ENCODE data around the gene KIF22. TPM values are rescaled to one million over a fixed set of nuclear protein-coding genes. Genes with fewer than 3 reads are reported as not detected.
A peak's percentile ranks its signal among the peaks of the same experiment; 100 is the strongest.
"Not testable (repeated sequence)": the region's sequence is repeated elsewhere in the genome, so short reads cannot be mapped to it uniquely, and the experiment has no call there.

KIF22 gene
- polyA plus RNA-seq, 2 donors, result 43.3 to 57.9 TPM

DNA sequence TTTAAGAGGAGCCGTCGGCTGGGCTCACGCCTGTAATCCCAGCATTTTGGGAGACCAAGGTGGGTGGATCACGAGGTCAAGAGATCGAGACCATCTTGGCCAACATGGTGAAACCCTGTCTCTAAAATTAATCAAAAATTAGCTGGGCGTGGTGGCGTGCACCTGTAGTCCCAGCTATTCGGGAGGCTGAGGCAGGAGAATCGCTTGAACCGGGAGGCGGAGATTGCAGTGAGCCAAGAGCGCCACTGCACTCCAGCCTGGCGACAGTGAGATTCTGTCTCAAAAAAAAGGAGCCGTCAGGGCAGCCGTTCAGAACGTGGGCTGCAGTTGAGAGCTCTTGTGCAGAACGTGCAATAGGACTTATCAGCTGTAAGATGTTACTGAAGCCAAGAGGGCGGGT lies 2.6 kb downstream of the KIF22 start:
- not testable (repeated sequence) for H3K36me3 ChIP-seq (ENCODE audit: control insufficient read depth in 2 of 2, insufficient read depth in 2 of 2, low read length in 1 of 2); H3K9me3 ChIP-seq (ENCODE audit: control insufficient read depth in 2 of 2, insufficient read depth in 1 of 2, low read depth in 1 of 2, low read length in 1 of 2); H3K27ac ChIP-seq (ENCODE audit: low read depth in 2 of 2, low read length in 1 of 2); H3K4me1 ChIP-seq (ENCODE audit: control insufficient read depth in 2 of 2, insufficient read depth in 2 of 2, low read length in 1 of 2); H3K27me3 ChIP-seq (ENCODE audit: control insufficient read depth in 1 of 2, insufficient read depth in 2 of 2, low read length in 2 of 2); H3K4me3 ChIP-seq (ENCODE audit: low read depth in 1 of 2, low read length in 2 of 2)
- 91% methylated on average over 18 of the region's 18 CpGs for WGBS, 2 donors

DNA sequence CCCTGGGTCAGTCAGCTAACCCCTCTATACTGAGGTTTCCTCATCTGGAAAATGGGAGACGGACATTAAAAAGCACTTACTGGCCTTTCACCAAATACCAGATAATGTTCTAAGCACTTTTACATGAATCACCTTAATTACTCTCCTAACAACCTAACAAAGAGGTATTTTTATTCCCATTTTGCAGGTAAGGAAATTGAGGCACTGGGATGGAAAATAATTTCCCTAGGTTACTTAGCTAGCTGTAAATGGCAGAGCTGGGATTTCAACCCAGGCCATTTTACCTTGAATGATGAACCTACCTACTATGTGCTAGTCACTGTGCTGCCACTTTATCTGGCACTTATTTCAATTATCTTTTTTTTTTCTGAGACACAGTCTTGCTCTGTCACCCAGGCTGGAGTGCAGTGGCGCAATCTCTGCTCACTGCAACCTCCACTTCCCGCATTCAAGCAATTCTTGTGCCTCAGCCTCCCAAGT lies 3.7 kb downstream of the KIF22 start:
- no peak overlapping the region for H3K4me3 ChIP-seq (ENCODE audit: low read depth in 1 of 2, low read length in 2 of 2)
- peaks cover 9 to 13% of the 10 kb centered on the region in 2 donors for H3K36me3 ChIP-seq (ENCODE audit: control insufficient read depth in 2 of 2, insufficient read depth in 2 of 2, low read length in 1 of 2)
- H3K27ac ChIP-seq (ENCODE audit: low read depth in 2 of 2, low read length in 1 of 2), result no peak overlapping the region
- peaks cover 0 to 6% of the 10 kb centered on the region in 2 donors for H3K4me1 ChIP-seq (ENCODE audit: control insufficient read depth in 2 of 2, insufficient read depth in 2 of 2, low read length in 1 of 2)
- WGBS, 2 donors, result 97 to 99% methylated on average over 3 of the region's 3 CpGs
- H3K9me3 ChIP-seq (ENCODE audit: control insufficient read depth in 2 of 2, insufficient read depth in 1 of 2, low read depth in 1 of 2, low read length in 1 of 2), result no peaks in the 10 kb centered on the region
- no peaks in the 10 kb centered on the region for H3K27me3 ChIP-seq (ENCODE audit: control insufficient read depth in 1 of 2, insufficient read depth in 2 of 2, low read length in 2 of 2)

DNA sequence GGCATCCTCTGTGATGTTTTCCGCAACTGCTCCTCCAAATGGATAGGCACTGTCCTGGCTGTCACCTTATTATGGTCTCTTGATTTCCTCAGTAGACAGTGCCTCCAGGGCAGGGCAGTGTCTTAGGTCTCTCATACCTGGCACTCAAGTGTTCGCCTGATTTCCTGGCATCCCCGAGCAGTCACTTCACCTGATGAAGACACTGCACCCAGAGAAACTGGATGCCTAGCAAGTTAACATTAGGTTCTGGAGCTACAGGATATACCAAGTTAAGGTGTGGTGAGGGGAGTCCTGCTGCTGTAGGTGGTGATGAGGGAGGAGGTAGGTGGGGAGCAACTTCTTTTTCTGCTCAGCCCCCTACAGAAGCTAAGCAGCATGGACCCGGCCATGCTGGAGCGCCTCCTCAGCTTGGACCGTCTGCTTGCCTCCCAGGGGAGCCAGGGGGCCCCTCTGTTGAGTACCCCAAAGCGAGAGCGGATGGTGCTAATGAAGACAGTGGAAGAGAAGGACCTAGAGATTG lies 11.9 kb downstream of the KIF22 start:
- 92 to 95% methylated on average over 8 of the region's 8 CpGs for WGBS, 2 donors
- H3K9me3 ChIP-seq (ENCODE audit: control insufficient read depth in 2 of 2, insufficient read depth in 1 of 2, low read depth in 1 of 2, low read length in 1 of 2), result no peaks in the 10 kb centered on the region
- H3K27ac ChIP-seq (ENCODE audit: low read depth in 2 of 2, low read length in 1 of 2), result no peak overlapping the region
- no peak overlapping the region for H3K4me3 ChIP-seq (ENCODE audit: low read depth in 1 of 2, low read length in 2 of 2)
- peaks cover 0 to 3% of the 10 kb centered on the region in 2 donors for H3K4me1 ChIP-seq (ENCODE audit: control insufficient read depth in 2 of 2, insufficient read depth in 2 of 2, low read length in 1 of 2)
- no peaks in the 10 kb centered on the region for H3K27me3 ChIP-seq (ENCODE audit: control insufficient read depth in 1 of 2, insufficient read depth in 2 of 2, low read length in 2 of 2)
- H3K36me3 ChIP-seq (ENCODE audit: control insufficient read depth in 2 of 2, insufficient read depth in 2 of 2, low read length in 1 of 2), result peaks cover 17 to 18% of the 10 kb centered on the region in 2 donors

DNA sequence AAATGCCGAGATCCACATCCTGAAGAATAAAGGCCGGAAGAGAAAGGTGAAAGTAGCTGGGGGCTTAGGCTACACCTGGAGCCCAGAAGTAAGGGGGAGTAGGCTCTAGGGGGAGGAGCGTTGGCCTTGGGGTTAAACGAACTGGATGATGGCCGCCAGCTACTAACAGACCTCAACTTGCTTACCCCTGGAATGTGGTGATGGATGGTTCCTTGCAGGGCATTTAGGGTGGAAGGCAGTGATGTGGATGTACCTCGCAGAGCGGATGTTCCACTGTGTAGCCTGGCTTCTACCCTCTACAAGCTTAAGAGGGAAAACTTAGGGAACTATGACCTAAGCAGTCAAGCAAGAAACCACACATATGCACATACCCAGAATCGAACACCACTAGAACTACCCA lies 13.5 kb downstream of the KIF22 start:
- Histone ChIP-seq H3K4me1 (ENCODE audit: control insufficient read depth in 2 of 2, insufficient read depth in 2 of 2, low read length in 1 of 2) (peaks cover 0 to 16% of the 10 kb centered on the region in 2 donors), H3K9me3 (ENCODE audit: control insufficient read depth in 2 of 2, insufficient read depth in 1 of 2, low read depth in 1 of 2, low read length in 1 of 2) (no peaks in the 10 kb centered on the region), H3K36me3 (ENCODE audit: control insufficient read depth in 2 of 2, insufficient read depth in 2 of 2, low read length in 1 of 2) (peaks cover 15 to 21% of the 10 kb centered on the region in 2 donors), H3K27ac (ENCODE audit: low read depth in 2 of 2, low read length in 1 of 2) (peak overlapping the region in 1 of 2 donors; percentile 58), H3K4me3 (ENCODE audit: low read depth in 1 of 2, low read length in 2 of 2) (no peak overlapping the region), H3K27me3 (ENCODE audit: control insufficient read depth in 1 of 2, insufficient read depth in 2 of 2, low read length in 2 of 2) (no peaks in the 10 kb centered on the region)
- 68 to 72% methylated on average over 8 of the region's 8 CpGs for WGBS, 2 donors

DNA sequence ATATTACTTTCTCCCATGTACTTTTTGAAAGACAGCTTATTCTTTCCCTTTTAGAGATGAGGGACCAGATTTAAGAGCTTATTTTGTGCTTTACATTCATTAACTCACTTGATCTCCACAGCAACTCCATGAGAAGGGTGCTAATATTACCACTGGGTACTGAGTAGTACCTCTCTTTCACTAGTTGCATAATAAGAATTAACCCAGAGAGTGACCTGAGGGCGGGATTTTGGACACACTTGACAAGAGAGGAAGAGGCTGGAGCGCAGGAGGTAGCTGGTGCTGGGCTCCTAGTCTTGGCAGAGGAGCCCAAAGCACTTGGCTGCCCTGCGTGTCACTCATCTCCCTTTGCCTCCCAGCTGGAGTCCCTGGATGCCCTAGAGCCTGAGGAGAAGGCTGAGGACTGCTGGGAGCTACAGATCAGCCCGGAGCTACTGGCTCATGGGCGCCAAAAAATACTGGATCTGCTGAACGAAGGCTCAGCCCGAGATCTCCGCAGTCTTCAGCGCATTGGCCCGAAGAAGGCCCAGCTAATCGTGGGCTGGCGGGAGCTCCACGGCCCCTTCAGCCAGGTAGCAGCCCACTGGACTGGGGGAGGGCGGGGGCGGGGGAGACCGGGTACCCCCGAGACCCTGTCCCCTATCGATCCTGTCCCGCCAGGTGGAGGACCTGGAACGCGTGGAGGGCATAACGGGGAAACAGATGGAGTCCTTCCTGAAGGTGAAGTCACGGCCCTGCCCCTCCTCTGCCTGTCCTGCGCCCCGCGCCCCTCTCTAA lies 14.1 kb downstream of the KIF22 start:
- H3K9me3 ChIP-seq (ENCODE audit: control insufficient read depth in 2 of 2, insufficient read depth in 1 of 2, low read depth in 1 of 2, low read length in 1 of 2), result no peaks in the 10 kb centered on the region
- peaks cover 0 to 18% of the 10 kb centered on the region in 2 donors for H3K4me1 ChIP-seq (ENCODE audit: control insufficient read depth in 2 of 2, insufficient read depth in 2 of 2, low read length in 1 of 2)
- 3 to 6% methylated on average over 19 to 26 of the region's 26 CpGs for WGBS, 2 donors
- H3K27ac ChIP-seq (ENCODE audit: low read depth in 2 of 2, low read length in 1 of 2), result peak overlapping the region; percentile 97 to 98
- H3K27me3 ChIP-seq (ENCODE audit: control insufficient read depth in 1 of 2, insufficient read depth in 2 of 2, low read length in 2 of 2), result no peaks in the 10 kb centered on the region
- peak overlapping the region; percentile 64 to 89 for H3K4me3 ChIP-seq (ENCODE audit: low read depth in 1 of 2, low read length in 2 of 2)
- H3K36me3 ChIP-seq (ENCODE audit: control insufficient read depth in 2 of 2, insufficient read depth in 2 of 2, low read length in 1 of 2), result peaks cover 9 to 19% of the 10 kb centered on the region in 2 donors

DNA sequence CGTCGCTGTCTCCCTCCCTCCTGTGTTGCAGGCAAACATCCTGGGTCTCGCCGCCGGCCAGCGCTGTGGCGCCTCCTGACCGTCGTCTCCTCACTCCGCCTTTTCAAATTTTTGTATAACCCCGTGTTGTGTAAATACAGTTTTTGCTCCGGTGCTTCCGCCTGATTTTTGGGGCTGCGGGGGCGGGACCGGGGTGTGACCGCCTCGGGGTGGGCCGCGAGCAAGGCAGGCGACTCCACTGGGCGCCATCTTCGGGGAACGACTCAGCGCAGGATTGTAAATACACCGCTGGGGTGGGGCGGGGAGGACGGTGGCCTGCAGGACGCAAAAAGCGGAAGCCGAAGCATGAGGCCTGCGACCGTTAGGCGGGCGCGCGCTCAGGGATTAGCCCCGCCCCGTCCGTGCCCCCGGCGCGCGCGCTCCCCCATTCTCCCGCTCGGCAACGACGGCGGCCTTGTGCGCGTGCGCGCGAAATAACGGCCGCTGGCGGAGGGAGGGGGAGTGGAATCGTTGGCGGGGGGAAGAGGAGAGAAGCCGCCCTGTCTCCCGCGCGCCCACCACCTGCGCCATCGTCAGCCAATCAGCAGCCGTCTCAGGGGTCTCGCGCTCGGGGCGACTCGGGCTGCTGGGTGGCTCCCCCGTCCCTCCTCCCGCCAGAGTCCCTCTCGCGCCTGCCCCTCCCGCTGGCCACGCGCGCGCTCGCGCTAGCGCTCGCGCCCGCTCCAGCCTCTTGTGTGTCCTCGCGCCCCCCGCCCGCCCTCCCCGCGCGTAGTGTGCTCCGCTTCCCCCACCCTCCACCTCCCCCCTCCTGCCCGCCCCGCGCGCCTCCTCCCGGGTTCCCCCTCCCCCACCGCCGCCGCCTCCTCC lies 14.9 kb downstream of the KIF22 start:
- H3K27me3 ChIP-seq (ENCODE audit: control insufficient read depth in 1 of 2, insufficient read depth in 2 of 2, low read length in 2 of 2), result no peaks in the 10 kb centered on the region
- peak overlapping the region; percentile 98 for H3K27ac ChIP-seq (ENCODE audit: low read depth in 2 of 2, low read length in 1 of 2)
- H3K4me1 ChIP-seq (ENCODE audit: control insufficient read depth in 2 of 2, insufficient read depth in 2 of 2, low read length in 1 of 2), result peaks cover 3 to 22% of the 10 kb centered on the region in 2 donors
- H3K36me3 ChIP-seq (ENCODE audit: control insufficient read depth in 2 of 2, insufficient read depth in 2 of 2, low read length in 1 of 2), result peaks cover 4 to 20% of the 10 kb centered on the region in 2 donors
- no peaks in the 10 kb centered on the region for H3K9me3 ChIP-seq (ENCODE audit: control insufficient read depth in 2 of 2, insufficient read depth in 1 of 2, low read depth in 1 of 2, low read length in 1 of 2)
- 0 to 1% methylated on average over 71 to 96 of the region's 103 CpGs for WGBS, 2 donors
- H3K4me3 ChIP-seq (ENCODE audit: low read depth in 1 of 2, low read length in 2 of 2), result peak overlapping the region; percentile 64 to 89

DNA sequence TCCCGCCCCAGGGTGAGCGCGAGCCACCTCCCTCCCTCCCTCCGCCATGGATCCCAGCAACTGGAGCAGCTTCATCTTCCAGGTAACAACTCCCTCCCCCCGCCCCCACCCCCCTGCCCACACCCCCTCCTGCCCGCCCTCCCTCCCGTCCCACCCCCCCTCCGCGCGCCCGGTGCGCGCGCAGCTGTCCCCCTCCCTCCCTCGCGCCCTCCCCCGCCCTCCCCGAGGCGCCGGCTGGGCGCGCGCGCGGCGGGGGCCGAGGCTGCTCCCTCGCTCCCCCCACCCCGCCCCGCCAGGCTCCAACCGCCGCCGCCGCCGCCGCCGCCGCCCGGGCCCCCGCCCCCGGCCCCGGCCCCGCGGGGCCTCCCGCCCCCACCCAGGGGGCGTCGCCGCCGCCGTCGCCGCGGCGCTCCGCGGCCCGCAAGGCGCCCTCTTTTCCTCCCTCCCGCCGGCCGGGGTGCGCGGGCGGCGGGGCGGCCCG lies 15.6 kb downstream of the KIF22 start, which contains the start of gene MAZ:
Gene MAZ (plus strand): TSS at position 431 of the 481 bp plus-strand sequence. CDS start 173 bp downstream, outside the sequence.
- Histone ChIP-seq H3K4me3 (ENCODE audit: low read depth in 1 of 2, low read length in 2 of 2) (peak within 1 kb of the TSS; percentile 64 to 89), H3K36me3 (ENCODE audit: control insufficient read depth in 2 of 2, insufficient read depth in 2 of 2, low read length in 1 of 2) (peaks cover 4 to 20% of the 10 kb centered on the region in 2 donors), H3K4me1 (ENCODE audit: control insufficient read depth in 2 of 2, insufficient read depth in 2 of 2, low read length in 1 of 2) (peaks cover 5 to 26% of the 10 kb centered on the region in 2 donors), H3K27ac (ENCODE audit: low read depth in 2 of 2, low read length in 1 of 2) (peak within 1 kb of the TSS; percentile 98), H3K27me3 (ENCODE audit: control insufficient read depth in 1 of 2, insufficient read depth in 2 of 2, low read length in 2 of 2) (no peaks in the 10 kb centered on the region), H3K9me3 (ENCODE audit: control insufficient read depth in 2 of 2, insufficient read depth in 1 of 2, low read depth in 1 of 2, low read length in 1 of 2) (no peaks in the 10 kb centered on the region)
- whole genome bisulfite sequencing, 2 donors, result 0 to 1% methylated on average over 5 to 43 of the region's 67 CpGs

DNA sequence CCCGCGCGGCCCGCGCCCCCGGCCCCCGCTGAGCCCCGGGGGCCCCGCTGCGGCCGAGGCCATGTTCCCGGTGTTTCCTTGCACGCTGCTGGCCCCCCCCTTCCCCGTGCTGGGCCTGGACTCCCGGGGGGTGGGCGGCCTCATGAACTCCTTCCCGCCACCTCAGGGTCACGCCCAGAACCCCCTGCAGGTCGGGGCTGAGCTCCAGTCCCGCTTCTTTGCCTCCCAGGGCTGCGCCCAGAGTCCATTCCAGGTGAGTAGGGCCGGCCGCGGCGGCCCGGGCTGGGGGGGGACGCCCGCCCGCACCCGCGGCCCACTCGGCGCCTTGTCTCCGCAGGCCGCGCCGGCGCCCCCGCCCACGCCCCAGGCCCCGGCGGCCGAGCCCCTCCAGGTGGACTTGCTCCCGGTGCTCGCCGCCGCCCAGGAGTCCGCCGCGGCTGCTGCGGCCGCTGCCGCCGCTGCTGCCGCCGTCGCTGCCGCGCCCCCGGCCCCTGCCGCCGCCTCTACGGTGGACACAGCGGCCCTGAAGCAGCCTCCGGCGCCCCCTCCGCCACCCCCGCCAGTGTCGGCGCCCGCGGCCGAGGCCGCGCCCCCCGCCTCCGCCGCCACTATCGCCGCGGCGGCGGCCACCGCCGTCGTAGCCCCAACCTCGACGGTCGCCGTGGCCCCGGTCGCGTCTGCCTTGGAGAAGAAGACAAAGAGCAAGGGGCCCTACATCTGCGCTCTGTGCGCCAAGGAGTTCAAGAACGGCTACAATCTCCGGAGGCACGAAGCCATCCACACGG lies 16.3 kb downstream of the KIF22 start:
- Histone ChIP-seq H3K27ac (ENCODE audit: low read depth in 2 of 2, low read length in 1 of 2) (peak overlapping the region; percentile 94), H3K4me1 (ENCODE audit: control insufficient read depth in 2 of 2, insufficient read depth in 2 of 2, low read length in 1 of 2) (peaks cover 5 to 31% of the 10 kb centered on the region in 2 donors), H3K4me3 (ENCODE audit: low read depth in 1 of 2, low read length in 2 of 2) (peak overlapping the region; percentile 64 to 77), H3K9me3 (ENCODE audit: control insufficient read depth in 2 of 2, insufficient read depth in 1 of 2, low read depth in 1 of 2, low read length in 1 of 2) (no peaks in the 10 kb centered on the region), H3K27me3 (ENCODE audit: control insufficient read depth in 1 of 2, insufficient read depth in 2 of 2, low read length in 2 of 2) (no peaks in the 10 kb centered on the region), H3K36me3 (ENCODE audit: control insufficient read depth in 2 of 2, insufficient read depth in 2 of 2, low read length in 1 of 2) (peaks cover 4 to 15% of the 10 kb centered on the region in 2 donors)
- 1 to 2% methylated on average over 49 to 99 of the region's 99 CpGs for WGBS, 2 donors

Measured in esophagus (tissue), 2 donors.